ENCODE measurements around the gene FAM117A. TPM values are rescaled to one million over a fixed set of nuclear protein-coding genes. Genes with fewer than 3 reads are reported as not detected.
"Not testable (repeated sequence)": the region's sequence is repeated elsewhere in the genome, so short reads cannot be mapped to it uniquely, and the experiment has no call there.

The FAM117A gene
- total RNA-seq, 2 donors from 2014 or later: 22.4 to 36.4 TPM

DNA sequence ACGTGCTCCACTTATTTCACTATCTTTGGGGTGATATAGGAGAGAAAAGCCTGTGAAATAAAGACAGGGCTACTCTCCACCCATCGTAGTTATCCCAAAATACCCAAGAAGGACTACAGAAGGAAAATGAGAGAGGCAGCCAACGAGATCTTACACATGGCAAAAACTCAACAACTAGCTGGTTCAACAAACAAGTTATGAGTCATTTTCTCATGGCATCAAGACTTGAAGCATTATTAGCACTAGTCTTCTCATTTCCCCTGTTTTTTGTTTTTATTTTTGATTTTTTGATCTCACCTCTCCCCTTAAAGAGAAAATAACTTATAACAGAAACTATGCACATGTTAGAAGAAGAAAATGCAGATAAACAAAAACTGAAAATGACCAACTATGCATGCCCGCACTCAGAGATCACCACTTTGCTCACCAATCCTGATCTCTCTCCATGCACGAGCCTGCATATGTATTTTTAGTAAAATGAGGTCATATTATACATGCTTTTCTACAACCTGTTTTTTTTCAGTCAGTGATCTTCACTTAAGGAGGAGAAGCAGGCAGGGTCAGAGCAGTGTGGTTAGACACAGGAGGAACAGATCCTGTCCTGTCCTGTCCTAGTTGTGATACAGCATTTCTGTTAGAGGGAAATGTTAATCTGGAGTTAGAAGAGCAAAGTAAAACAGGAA is 22.8 kb downstream of the FAM117A start:
- Mint-ChIP-seq H3K36me3 (peaks cover 8% of the 10 kb centered on the region), H3K27me3 (no peaks in the 10 kb centered on the region), H3K4me3 (peak overlapping the region; percentile 93), H3K9me3 (peaks cover 5% of the 10 kb centered on the region), H3K27ac (peak overlapping the region; percentile 97 to 100), H3K4me1 (ENCODE audit: low read depth in 2 of 2) (peaks cover 77 to 84% of the 10 kb centered on the region in 2 donors)
- DNase-seq (ENCODE audit: low spot score): peak; percentile 47
- ATAC-seq: no peak

DNA sequence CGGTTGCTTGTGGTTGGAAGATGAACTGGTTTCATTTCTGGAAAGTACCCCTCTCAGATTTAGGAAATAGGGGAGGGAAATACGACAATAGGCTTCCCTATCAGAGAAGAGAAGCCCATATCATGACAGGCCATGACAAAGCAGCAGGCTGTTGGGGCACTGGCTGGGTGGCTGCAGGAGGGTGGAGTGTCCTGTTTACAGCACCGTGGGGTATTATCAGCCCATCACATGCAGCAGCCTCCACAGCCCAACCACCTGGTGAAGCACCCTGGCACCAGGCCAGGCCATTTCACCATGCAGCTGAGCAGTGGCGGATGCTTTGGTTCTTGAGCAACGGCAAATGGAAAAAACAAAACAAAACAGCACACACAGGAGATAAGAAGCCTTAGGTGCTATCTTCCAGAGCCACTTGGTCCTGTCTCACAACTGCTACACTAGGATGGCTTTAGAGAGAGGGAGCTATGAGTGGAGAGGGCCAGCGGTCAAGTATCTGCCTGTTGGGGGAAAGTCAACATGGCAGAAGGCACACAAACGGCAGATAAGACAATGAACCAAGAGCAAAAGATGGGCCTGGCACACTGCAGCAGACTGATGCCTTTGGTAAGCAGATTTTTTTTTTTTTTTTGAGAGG is 24.2 kb downstream of the FAM117A start:
- ATAC-seq (peak; percentile 94 to 96), DNase-seq (ENCODE audit: low spot score) (peak; percentile 90)
- Mint-ChIP-seq H3K4me3 (peak overlapping the region; percentile 93), H3K4me1 (ENCODE audit: low read depth in 2 of 2) (peaks cover 70 to 72% of the 10 kb centered on the region in 2 donors), H3K36me3 (no peaks in the 10 kb centered on the region), H3K27me3 (no peaks in the 10 kb centered on the region), H3K9me3 (no peaks in the 10 kb centered on the region), H3K27ac (peak overlapping the region; percentile 97 to 100)

DNA sequence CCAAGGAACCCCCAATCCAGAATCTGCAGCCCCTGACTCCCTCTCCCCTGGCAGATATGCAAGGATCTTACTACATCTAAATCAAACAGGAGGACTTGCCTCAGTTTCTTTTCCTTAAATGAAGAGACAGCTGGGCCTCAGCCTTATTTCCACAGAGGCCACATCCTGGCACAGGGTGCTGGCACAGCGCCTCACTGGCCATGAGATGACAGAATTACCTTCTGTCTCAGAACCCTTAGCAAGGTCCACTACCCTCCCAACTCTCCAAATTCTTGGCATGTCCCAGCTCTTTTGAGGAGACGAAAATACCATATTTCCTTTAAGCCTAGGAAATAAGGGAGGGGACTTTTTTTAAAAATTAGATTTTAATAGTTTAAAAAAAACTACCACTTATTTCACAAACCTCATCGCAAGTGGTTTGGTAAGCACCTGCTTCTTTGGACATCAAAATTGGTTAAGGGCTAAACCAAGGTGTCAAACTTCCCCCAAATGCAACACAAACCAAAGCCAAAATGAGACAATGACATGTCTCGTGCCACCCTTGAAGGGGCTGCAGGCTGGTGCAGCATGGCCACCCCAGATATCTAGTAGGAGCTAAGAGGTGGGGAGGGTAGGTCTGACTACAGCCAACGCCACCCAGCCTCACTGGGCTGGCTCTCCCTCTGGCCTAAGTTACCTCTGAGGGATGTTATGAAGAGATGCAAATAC is 25.3 kb downstream of the FAM117A start:
- H3K4me1 Mint-ChIP-seq (ENCODE audit: low read depth in 2 of 2): peaks cover 70 to 75% of the 10 kb centered on the region in 2 donors
- DNase-seq (ENCODE audit: low spot score): peak; percentile 60
- ATAC-seq: peak in 1 of 2 donors; percentile 13

DNA sequence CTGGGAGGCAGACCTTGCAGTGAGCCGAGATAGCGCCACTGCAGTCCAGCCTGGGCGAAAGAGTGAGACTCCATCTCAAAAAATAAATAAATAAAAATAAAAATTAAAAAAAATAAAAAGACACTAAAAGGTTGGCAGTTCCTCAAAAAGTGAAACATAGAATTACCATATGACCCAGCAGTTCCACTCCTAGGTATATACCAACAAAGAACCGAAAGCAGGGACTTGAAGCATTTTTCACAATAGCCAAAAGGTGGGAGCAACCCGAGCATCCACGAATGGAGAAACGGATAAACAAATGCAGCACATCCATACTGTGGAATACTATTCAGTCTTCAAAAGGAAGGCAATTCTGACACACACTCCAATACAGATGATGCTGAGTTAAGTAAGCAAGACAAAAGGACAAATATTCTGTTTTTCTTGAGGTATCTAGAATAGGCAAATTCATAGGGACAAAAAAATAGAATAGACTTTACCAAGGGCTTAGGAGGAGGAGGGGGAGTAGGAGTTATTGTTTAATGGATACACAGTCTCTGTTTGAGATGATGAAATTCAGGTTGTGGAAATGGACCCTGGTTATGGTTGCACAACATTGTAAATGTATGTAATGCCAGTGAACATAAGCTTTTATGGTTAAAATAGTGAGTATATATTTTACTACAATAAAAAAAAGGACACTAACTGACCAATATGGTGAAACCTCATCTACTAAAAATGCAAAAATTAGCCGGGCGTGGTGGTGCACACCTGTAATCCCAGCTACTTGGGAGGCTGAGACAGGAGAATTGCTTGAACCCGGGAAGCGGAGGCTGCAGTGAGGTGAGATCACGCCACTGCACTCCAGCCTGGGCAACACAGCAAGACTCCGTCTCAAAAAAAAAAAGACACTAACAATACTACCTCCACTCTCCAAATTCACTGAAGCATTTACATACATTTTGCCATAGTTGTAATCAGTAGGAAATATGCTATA is 29.1 kb downstream of the FAM117A start:
- Mint-ChIP-seq H3K4me3 (no peak overlapping the region), H3K9me3 (no peaks in the 10 kb centered on the region), H3K27me3 (no peaks in the 10 kb centered on the region), H3K36me3 (peaks cover 4% of the 10 kb centered on the region), H3K4me1 (ENCODE audit: low read depth in 2 of 2) (peaks cover 55 to 67% of the 10 kb centered on the region in 2 donors), H3K27ac (peak overlapping the region; percentile 97 to 100)
- DNase-seq (ENCODE audit: low spot score): no peak
- no peak for ATAC-seq

More for the DNA sequence above, 25.3 kb downstream of the FAM117A start:
- Mint-ChIP-seq H3K27me3 (no peaks in the 10 kb centered on the region), H3K4me3 (peak overlapping the region; percentile 93), H3K36me3 (no peaks in the 10 kb centered on the region), H3K27ac (peak overlapping the region; percentile 97 to 100), H3K9me3 (no peaks in the 10 kb centered on the region)

DNA sequence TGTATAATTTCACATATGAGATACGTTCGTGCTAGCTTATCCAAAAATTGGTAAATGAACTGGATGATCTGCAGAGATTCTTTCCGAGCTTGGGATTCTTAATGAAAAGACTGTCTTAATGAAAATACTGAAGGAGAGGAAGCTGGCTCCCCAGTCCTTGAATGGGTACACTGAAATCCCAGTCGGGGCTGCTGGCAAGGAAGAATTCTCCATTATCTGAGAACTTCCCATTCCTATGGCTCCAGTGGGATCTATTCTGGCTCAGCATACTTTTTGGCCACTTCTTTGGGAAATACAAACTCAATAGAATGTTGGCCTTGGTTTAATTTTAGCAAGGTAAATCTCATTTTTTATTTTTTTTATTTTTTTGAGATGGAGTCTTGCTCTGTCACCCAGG is 32.5 kb downstream of the FAM117A start:
- Mint-ChIP-seq H3K4me3 (no peak overlapping the region), H3K27ac (peak overlapping the region; percentile 63 to 90), H3K9me3 (no peaks in the 10 kb centered on the region), H3K36me3 (peaks cover 4% of the 10 kb centered on the region), H3K27me3 (no peaks in the 10 kb centered on the region), H3K4me1 (ENCODE audit: low read depth in 2 of 2) (peaks cover 35 to 55% of the 10 kb centered on the region in 2 donors)
- no peak for ATAC-seq
- no peak for DNase-seq (ENCODE audit: low spot score)

DNA sequence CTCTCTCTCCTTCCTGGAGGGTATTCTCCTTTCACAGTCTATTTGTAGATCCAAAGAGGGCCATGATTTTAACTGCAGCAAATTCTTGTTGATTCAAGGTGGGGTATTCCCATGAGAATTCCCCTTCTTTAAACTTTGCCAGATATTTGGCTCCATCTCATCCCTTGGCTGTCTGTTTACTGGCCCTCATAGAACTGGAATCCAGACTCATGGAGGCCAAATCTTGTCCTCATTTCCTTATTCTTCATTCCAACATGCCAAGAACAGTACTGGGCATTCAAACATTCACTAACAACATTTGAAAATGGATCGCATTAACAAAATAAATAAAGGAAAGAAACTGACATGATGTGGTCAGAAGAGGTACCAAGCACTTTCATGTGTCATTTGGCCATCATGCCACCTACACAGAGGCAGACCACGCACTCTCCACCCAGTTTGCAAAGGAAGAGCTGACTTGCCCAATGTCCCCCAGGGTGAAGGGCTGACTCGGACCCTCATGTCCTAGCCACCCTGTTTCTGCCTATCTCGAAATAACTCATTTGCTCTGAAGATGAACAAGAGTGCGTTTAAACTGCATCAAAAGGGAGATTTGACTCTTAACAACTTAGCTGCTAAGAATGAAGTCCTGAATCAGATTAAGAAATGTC is 33.0 kb downstream of the FAM117A start:
- peak overlapping the region; percentile 23 for H3K4me3 Mint-ChIP-seq
- H3K27ac Mint-ChIP-seq: peak overlapping the region; percentile 63 to 90
- peaks cover 4% of the 10 kb centered on the region for H3K36me3 Mint-ChIP-seq
- H3K27me3 Mint-ChIP-seq: no peaks in the 10 kb centered on the region
- peaks cover 32 to 52% of the 10 kb centered on the region in 2 donors for H3K4me1 Mint-ChIP-seq (ENCODE audit: low read depth in 2 of 2)
- DNase-seq (ENCODE audit: low spot score) (no peak), ATAC-seq (peak in 1 of 2 donors; percentile 71)
- H3K9me3 Mint-ChIP-seq: no peaks in the 10 kb centered on the region

DNA sequence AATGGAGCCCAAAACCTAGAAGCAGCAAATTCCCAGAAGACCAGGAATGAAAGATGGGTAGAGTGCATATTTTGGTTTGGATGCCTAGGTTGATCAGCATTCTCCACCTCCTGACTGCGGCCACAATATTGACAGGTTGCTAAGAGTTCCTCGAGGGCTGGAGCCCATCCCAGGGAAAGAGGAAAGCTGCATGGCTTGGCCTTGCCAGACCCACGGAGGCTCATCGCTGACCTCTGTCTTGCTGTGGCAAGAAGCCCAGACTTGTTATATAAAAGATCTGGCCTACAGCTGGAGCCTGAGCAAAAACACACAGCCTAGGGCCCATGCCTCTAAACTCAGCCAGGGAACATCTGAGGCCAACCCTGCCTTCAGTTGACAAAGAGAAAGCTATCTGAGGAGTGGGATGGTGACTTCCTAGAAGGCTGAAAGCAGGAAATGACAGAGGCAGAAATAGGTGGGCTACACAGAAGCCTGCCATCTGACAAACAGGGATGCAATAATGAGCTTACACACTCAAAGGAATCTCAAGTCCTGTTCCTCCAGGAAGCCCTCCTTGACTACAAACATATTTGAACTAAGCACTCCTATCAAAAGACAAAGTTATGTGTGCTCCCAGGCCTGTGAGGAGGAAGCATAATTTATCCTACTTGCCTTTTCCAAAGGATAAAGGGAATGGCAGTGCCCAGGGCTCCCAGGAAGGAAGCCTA is 33.7 kb downstream of the FAM117A start:
- peaks cover 3% of the 10 kb centered on the region for H3K9me3 Mint-ChIP-seq
- no peak for ATAC-seq
- H3K4me3 Mint-ChIP-seq: no peak overlapping the region
- peak overlapping the region; percentile 63 to 90 for H3K27ac Mint-ChIP-seq
- peak; percentile 25 for DNase-seq (ENCODE audit: low spot score)
- peaks cover 36 to 53% of the 10 kb centered on the region in 2 donors for H3K4me1 Mint-ChIP-seq (ENCODE audit: low read depth in 2 of 2)
- H3K36me3 Mint-ChIP-seq: peaks cover 10% of the 10 kb centered on the region
- H3K27me3 Mint-ChIP-seq: no peaks in the 10 kb centered on the region

DNA sequence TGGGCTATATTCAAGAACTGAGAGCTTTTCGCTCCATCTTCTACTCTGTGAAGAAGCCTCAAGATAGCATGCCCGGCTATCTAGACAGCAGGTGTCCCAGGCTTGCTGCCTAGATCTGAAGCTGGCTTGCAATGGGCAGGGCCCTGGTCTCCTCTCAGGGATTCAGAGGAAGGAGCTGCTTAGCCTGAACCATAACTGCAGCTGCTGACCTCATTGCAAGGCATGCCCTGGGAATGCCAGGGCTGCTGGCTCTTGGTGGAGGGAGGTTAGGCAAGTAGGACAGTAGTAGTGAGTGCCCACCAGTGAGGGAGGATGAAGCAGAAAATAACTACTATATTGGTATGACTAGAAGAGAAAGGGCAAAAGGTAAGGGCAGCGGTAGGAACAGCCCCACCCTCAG is 34.9 kb downstream of the FAM117A start:
- Mint-ChIP-seq H3K4me1 (ENCODE audit: low read depth in 2 of 2) (peaks cover 40 to 54% of the 10 kb centered on the region in 2 donors), H3K4me3 (peak overlapping the region; percentile 21), H3K9me3 (peaks cover 4% of the 10 kb centered on the region), H3K27ac (peak overlapping the region; percentile 63 to 90), H3K27me3 (no peaks in the 10 kb centered on the region), H3K36me3 (peaks cover 13% of the 10 kb centered on the region)
- DNase-seq (ENCODE audit: low spot score) (no peak), ATAC-seq (peak in 1 of 2 donors; percentile 11)

DNA sequence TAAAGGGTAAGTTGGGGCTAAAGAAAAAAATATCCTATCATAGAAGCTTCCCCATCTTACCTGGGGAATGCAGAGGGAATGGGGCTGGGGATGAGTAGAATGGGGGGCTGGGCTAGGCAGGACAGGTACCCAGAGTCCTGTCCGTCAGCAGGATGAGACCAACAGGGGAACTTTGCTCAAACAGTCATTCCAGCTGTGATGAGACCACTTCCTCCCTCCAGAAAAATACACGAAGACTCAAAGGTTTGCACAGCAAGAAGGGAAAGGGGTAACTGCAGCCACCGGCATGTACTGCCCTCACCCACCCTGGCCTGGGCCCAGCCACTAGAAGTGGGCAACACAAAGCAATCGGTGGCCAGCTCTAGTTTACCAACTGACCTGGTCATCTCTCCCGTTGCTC is 35.5 kb downstream of the FAM117A start:
- Mint-ChIP-seq H3K4me1 (ENCODE audit: low read depth in 2 of 2) (peaks cover 40 to 58% of the 10 kb centered on the region in 2 donors), H3K9me3 (peaks cover 4% of the 10 kb centered on the region), H3K27ac (peak overlapping the region; percentile 63 to 90), H3K36me3 (peaks cover 13% of the 10 kb centered on the region), H3K27me3 (no peaks in the 10 kb centered on the region), H3K4me3 (peak overlapping the region; percentile 21)
- DNase-seq (ENCODE audit: low spot score) (peak; percentile 23), ATAC-seq (peak; percentile 11 to 51)

DNA sequence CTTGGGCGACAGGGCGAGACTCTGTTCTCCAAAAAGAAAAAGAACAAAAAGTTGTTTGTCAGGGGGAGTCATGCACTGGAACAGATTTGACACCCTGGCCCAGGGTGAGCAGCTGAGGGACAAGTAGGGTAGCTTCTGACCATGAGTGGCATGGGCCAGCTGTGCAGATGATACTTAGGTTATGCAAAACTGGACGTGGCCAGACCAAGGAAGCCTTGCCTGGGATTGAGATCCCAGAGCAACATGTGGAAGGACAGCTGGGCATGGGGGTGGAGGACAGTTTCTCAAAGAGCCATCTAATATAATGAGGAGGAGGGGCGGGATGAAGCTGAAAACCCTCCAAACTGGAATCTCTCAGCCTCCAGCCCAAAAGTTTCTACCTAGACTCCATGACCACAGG is 36.6 kb downstream of the FAM117A start:
- H3K27me3 Mint-ChIP-seq: no peaks in the 10 kb centered on the region
- peak overlapping the region; percentile 14 to 82 for H3K27ac Mint-ChIP-seq
- no peak overlapping the region for H3K4me3 Mint-ChIP-seq
- H3K9me3 Mint-ChIP-seq: peaks cover 4% of the 10 kb centered on the region
- H3K36me3 Mint-ChIP-seq: peaks cover 8% of the 10 kb centered on the region
- H3K4me1 Mint-ChIP-seq (ENCODE audit: low read depth in 2 of 2): peaks cover 31 to 52% of the 10 kb centered on the region in 2 donors
- ATAC-seq: no peak
- DNase-seq (ENCODE audit: low spot score): no peak

DNA sequence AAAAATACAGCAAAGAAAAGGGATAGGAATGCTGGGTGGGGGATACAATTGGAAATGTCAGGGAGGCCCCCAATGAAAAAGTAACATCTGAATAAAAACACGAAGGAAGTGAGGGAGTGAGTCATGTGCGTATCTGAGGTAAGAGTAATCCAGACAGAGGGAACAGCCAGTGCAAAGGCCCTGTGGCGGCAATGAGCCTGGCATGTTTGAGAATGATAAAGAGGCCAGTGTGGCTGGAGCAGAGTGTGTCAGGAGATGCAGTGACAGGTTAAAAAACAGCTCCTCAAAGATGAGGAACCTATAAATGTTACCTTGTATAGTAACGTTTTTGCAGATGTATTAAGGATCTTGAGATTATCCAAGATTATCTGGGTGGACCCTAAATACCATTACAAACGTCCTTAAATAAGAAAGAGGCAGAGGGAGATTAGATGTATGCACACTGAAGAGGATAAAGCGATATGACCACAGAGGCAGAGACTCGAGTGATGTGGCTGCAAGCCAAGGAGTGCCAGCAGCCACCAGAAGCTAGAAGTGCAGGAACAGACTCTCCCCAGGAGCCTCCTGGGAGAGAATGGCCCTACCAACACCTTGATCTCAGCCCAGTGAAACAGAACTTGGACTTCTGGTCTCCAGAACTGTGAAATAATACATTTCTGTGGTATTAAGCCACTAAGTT is 38.3 kb downstream of the FAM117A start:
- no peak for ATAC-seq
- DNase-seq (ENCODE audit: low spot score): no peak
- Mint-ChIP-seq H3K27me3 (no peaks in the 10 kb centered on the region), H3K9me3 (peaks cover 4% of the 10 kb centered on the region), H3K27ac (peak overlapping the region; percentile 47 to 64), H3K4me3 (no peak overlapping the region), H3K36me3 (peaks cover 13% of the 10 kb centered on the region), H3K4me1 (ENCODE audit: low read depth in 2 of 2) (peaks cover 22 to 43% of the 10 kb centered on the region in 2 donors)

DNA sequence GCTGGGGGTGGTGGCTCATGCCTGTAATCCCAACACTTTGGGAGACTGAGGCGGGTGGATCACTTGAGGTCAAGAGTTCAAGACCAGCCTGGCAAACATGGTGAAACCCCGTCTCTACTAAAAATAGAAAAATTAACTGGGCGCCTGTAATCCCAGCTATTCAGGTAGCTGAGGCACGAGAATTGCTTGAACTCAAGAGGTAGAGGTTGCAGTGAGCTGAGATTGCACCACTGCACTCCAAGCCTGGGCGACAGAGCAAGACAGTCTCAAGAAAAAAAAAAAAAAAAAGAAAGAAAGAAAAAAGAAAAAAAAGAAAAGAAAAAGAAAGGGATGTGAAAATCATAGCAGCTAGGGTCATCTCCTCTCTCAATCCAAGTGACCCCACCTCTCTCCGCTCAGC is 39.4 kb downstream of the FAM117A start:
- ATAC-seq, H3K27me3 Mint-ChIP-seq, H3K9me3 Mint-ChIP-seq, H3K4me3 Mint-ChIP-seq: not testable (repeated sequence)
- DNase-seq (ENCODE audit: low spot score): peak; percentile 31
- peaks cover 22 to 35% of the 10 kb centered on the region in 2 donors for H3K4me1 Mint-ChIP-seq (ENCODE audit: low read depth in 2 of 2)
- H3K27ac Mint-ChIP-seq: peak overlapping the region; percentile 47 to 64
- peaks cover 13% of the 10 kb centered on the region for H3K36me3 Mint-ChIP-seq
